ENCODE data around the gene KDELR3.
A peak's percentile ranks its signal among the peaks of the same experiment; 100 is the strongest.

DNA sequence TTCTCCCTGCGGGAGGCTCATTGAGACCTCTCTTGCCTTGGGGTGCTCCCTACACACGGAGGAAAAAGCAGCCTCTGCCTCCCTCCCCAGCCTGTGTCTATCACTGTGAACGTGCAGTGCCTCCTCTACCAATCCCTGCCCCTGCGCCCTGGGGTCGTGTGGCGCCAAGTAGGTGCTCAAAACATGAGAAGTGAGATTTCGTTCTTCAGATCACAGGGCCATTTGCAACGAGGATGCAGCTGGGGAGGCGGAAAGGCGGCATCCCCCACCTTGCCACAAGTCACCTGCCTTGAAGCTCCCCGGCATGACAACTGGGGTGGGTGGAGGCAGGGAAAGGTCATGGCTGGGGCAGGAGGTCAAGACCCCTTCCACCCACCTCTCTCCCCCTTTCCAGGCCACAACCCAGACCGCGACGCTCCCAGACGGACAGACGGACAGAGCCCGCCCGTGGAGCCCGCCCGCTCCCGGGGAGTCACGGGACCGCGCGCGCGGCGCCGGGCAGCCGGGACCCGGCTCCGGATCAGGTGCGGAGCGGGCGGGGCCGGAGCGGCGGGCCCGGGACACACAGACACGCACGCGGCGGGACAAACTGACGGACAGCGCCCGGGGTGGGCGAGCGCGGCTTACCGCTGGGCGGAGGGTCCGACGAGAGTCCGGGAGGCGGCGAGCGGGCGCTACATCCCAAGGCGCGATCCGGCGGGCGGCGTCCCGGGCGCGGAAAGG is 13.4 kb upstream of the KDELR3 start:
- TF ChIP-seq, protein P1, sequence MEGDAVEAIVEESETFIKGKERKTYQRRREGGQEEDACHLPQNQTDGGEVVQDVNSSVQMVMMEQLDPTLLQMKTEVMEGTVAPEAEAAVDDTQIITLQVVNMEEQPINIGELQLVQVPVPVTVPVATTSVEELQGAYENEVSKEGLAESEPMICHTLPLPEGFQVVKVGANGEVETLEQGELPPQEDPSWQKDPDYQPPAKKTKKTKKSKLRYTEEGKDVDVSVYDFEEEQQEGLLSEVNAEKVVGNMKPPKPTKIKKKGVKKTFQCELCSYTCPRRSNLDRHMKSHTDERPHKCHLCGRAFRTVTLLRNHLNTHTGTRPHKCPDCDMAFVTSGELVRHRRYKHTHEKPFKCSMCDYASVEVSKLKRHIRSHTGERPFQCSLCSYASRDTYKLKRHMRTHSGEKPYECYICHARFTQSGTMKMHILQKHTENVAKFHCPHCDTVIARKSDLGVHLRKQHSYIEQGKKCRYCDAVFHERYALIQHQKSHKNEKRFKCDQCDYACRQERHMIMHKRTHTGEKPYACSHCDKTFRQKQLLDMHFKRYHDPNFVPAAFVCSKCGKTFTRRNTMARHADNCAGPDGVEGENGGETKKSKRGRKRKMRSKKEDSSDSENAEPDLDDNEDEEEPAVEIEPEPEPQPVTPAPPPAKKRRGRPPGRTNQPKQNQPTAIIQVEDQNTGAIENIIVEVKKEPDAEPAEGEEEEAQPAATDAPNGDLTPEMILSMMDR (conservative IDR thresholded peaks at IDR 0.05 in 1 of 2, IDR thresholded peaks at IDR 0.05 in 1 of 2; ENCODE audit: extremely low read depth in 1 of 2, insufficient read depth in 1 of 2, low read depth in 1 of 2, low read length in 2 of 2): no peak
- TF ChIP-seq EZH2 (IDR thresholded peaks at IDR 0.05; ENCODE audit: borderline replicate concordance, low read length): peak; percentile 96

Measured in mammary epithelial cell (primary cell).